ENCODE measurements around the gene TRIM2. TPM values are rescaled to one million over a fixed set of nuclear protein-coding genes. Genes with fewer than 3 reads are reported as not detected.

TRIM2 gene
- total RNA-seq, 4 donors from 2014 or later: 25.9 to 121 (median 45.6) TPM

DNA sequence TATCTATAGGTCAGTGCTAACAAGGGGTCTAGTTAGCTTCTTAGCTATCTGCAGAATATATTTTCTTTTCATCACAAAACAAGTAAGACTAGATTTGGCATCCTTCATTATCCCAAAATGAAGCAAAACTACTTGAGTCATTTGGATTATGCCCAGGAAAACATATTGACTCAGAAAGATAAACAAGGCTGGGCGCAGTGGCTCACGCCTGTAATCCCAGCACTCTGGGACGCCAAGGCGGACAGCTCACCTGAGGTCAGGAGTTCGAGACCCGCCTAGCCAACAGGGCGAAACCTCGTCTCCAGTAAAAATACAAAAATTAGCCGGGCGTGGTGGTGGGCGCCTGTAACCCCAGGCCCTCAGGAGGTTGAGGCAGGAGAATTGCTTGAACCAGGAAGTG is 122.3 kb downstream of the TRIM2 start:
- no peak overlapping the region for H3K27ac ChIP-seq
- H3K4me1 ChIP-seq: no peaks in the 10 kb centered on the region
- intact Hi-C loops (cut with DNase I; ENCODE audit: low total_unique reads): no loop called here
- no peaks in the 10 kb centered on the region for H3K36me3 ChIP-seq
- no peak for TF ChIP-seq POLR2A (IDR thresholded peaks at IDR 0.05)
- TF ChIP-seq, protein P1, sequence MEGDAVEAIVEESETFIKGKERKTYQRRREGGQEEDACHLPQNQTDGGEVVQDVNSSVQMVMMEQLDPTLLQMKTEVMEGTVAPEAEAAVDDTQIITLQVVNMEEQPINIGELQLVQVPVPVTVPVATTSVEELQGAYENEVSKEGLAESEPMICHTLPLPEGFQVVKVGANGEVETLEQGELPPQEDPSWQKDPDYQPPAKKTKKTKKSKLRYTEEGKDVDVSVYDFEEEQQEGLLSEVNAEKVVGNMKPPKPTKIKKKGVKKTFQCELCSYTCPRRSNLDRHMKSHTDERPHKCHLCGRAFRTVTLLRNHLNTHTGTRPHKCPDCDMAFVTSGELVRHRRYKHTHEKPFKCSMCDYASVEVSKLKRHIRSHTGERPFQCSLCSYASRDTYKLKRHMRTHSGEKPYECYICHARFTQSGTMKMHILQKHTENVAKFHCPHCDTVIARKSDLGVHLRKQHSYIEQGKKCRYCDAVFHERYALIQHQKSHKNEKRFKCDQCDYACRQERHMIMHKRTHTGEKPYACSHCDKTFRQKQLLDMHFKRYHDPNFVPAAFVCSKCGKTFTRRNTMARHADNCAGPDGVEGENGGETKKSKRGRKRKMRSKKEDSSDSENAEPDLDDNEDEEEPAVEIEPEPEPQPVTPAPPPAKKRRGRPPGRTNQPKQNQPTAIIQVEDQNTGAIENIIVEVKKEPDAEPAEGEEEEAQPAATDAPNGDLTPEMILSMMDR (IDR thresholded peaks at IDR 0.05): no peak
- DNase-seq: no peak
- H3K4me3 ChIP-seq: no peak overlapping the region
- H3K27me3 ChIP-seq: no peaks in the 10 kb centered on the region
- no peaks in the 10 kb centered on the region for H3K9me3 ChIP-seq

DNA sequence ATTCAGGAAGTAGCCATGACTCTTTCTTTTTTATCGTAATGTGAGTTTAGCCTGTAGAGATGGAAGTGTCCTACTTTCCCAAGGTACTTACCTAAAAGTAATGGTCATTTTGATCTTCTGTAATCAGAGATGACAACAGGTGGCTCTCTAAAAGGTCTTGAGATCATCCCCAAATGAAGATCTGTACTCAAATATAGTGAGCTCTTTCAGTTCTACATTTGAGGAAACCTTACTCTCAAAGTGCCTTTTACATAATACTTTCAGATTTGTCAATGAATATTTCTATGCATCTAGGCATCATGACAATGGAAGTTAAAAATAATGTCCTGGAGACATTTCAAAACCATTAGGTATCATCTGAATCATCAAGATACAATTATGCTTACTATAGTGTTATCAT is 123.0 kb downstream of the TRIM2 start:
- intact Hi-C loops (cut with DNase I; ENCODE audit: low total_unique reads): no loop called here
- no peaks in the 10 kb centered on the region for H3K36me3 ChIP-seq

DNA sequence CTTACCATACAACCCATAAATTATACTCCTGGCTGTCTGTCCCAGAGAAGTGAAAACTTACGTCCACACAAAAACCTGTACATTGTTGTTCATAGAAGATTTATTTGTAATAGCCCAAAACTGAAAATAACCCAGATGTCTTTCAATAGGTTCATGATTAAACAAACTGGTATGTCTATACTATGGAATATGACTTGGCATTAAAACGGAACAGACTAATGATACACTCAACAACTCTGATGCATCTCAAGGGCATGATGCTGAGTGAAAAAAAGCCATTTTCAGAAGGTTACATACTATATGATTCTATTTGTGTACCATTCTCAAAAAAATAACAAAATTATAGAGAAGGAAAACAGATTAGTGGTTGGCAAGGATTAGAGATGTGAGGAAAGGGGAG is 128.7 kb downstream of the TRIM2 start:
- DNase-seq: no peak
- H3K36me3 ChIP-seq: no peaks in the 10 kb centered on the region
- H3K4me1 ChIP-seq: no peaks in the 10 kb centered on the region
- H3K27me3 ChIP-seq: no peaks in the 10 kb centered on the region
- H3K9me3 ChIP-seq: no peaks in the 10 kb centered on the region
- intact Hi-C loops (cut with DNase I; ENCODE audit: low total_unique reads): no loop called here
- no peak overlapping the region for H3K4me3 ChIP-seq
- no peak overlapping the region for H3K27ac ChIP-seq
- TF ChIP-seq, protein P1 (IDR thresholded peaks at IDR 0.05): no peak
- TF ChIP-seq POLR2A (IDR thresholded peaks at IDR 0.05): no peak

More for the DNA sequence above, 123.0 kb downstream of the TRIM2 start:
- Histone ChIP-seq H3K27me3 (no peaks in the 10 kb centered on the region), H3K9me3 (no peaks in the 10 kb centered on the region), H3K4me1 (no peaks in the 10 kb centered on the region), H3K4me3 (no peak overlapping the region), H3K27ac (no peak overlapping the region)
- TF ChIP-seq, protein P1 (IDR thresholded peaks at IDR 0.05): no peak
- TF ChIP-seq POLR2A (IDR thresholded peaks at IDR 0.05): no peak
- no peak for DNase-seq

DNA sequence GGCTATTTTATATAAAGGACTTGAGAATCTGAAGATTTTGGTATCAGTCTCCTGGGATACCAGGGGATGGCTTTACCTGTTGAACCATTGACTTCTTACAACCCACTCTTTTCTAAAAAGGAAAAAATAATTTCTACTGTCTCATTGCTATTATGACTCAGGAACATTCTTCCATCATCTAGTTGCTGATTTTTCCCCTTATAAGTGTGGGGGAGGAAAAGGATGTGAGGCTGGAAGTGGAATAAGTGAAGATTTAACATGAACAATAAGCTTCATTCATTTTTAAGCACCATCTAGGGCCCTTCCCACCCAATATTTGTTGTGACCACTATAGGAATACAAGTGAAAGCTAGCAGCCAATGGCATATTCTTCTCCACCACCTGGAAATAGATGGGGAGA is 129.6 kb downstream of the TRIM2 start:
- no peak overlapping the region for H3K27ac ChIP-seq
- no peak overlapping the region for H3K4me3 ChIP-seq
- no peak for DNase-seq
- H3K4me1 ChIP-seq: no peaks in the 10 kb centered on the region
- no peaks in the 10 kb centered on the region for H3K36me3 ChIP-seq
- H3K9me3 ChIP-seq: no peaks in the 10 kb centered on the region
- intact Hi-C loops (cut with DNase I; ENCODE audit: low total_unique reads): no loop called here
- no peaks in the 10 kb centered on the region for H3K27me3 ChIP-seq
- no peak for TF ChIP-seq POLR2A (IDR thresholded peaks at IDR 0.05)
- TF ChIP-seq, protein P1 (IDR thresholded peaks at IDR 0.05): no peak

DNA sequence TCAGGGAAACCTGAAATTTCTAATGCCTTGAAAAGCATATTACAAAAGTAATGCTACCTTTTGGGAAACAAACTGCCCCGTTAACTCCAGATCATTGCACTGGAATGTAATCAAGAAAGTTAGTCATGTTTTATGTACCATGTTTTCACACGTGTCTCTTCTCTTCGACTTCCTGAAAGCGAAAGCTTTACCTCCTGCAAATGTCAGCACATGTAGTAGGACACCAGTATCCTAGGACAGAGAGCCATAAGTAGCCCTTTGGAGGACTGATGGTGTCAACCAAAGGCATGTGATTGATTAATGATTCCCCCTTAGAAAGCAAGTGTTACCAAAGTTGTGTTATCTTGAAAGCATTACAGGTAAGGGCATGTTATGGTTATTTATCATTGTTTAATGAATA is 131.4 kb downstream of the TRIM2 start:
- no peak overlapping the region for H3K4me3 ChIP-seq
- no peaks in the 10 kb centered on the region for H3K4me1 ChIP-seq
- H3K27me3 ChIP-seq: no peaks in the 10 kb centered on the region
- H3K9me3 ChIP-seq: no peaks in the 10 kb centered on the region
- intact Hi-C loops (cut with DNase I; ENCODE audit: low total_unique reads): no loop called here
- TF ChIP-seq POLR2A (IDR thresholded peaks at IDR 0.05): no peak
- TF ChIP-seq, protein P1 (IDR thresholded peaks at IDR 0.05): no peak
- DNase-seq: no peak
- no peak overlapping the region for H3K27ac ChIP-seq
- H3K36me3 ChIP-seq: no peaks in the 10 kb centered on the region

All from uterus (tissue), 4 donors.